Measurements from ENCODE around the gene SRC.

The SRC gene

DNA sequence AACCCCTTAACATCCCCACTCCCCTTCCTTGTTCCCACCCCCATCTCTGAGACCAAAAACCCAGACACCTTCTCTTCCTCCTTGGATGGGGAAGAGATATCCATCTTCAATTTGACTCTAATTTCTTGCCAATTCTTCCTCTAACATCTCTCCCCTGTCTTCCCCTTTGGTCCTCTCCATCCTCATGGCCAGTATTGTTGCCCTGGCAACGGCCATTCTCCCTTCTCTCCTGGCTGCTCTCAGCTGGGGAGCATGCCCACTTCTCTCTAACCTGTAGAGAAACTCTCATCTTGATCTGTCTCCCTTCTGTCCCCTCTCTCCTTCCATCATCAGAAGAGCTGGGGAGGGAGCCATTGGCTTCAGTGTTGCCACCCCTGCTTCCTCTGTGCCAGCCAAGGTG, 86.7 kb downstream of the SRC start:
- ATAC-seq, result no peak
- TF ChIP-seq, protein P1, sequence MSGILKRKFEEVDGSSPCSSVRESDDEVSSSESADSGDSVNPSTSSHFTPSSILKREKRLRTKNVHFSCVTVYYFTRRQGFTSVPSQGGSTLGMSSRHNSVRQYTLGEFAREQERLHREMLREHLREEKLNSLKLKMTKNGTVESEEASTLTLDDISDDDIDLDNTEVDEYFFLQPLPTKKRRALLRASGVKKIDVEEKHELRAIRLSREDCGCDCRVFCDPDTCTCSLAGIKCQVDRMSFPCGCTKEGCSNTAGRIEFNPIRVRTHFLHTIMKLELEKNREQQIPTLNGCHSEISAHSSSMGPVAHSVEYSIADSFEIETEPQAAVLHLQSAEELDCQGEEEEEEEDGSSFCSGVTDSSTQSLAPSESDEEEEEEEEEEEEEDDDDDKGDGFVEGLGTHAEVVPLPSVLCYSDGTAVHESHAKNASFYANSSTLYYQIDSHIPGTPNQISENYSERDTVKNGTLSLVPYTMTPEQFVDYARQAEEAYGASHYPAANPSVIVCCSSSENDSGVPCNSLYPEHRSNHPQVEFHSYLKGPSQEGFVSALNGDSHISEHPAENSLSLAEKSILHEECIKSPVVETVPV (CRISPR knock-in tag; IDR thresholded peaks at IDR 0.05), result no peak
- no peak for TF ChIP-seq ISL1 (CRISPR knock-in tag; IDR thresholded peaks at IDR 0.05)
- no peak for TF ChIP-seq OSR1 (CRISPR knock-in tag; IDR thresholded peaks at IDR 0.05)
- no peak for TF ChIP-seq GLIS3 (CRISPR knock-in tag; IDR thresholded peaks at IDR 0.05)
- TF ChIP-seq ARNTL (CRISPR knock-in tag; IDR thresholded peaks at IDR 0.05; ENCODE audit: borderline replicate concordance, low read depth), result no peak
- TF ChIP-seq ESRRG (CRISPR knock-in tag; IDR thresholded peaks at IDR 0.05), result no peak
- TF ChIP-seq TOX (CRISPR knock-in tag; IDR thresholded peaks at IDR 0.05; ENCODE audit: borderline replicate concordance), result no peak
- no peak for TF ChIP-seq BACH2 (CRISPR knock-in tag; IDR thresholded peaks at IDR 0.05; ENCODE audit: borderline replicate concordance)
- no peak for TF ChIP-seq RARB (CRISPR knock-in tag; IDR thresholded peaks at IDR 0.05)
- no peak for TF ChIP-seq TSHZ2 (CRISPR knock-in tag; IDR thresholded peaks at IDR 0.05)
- TF ChIP-seq ZC3H10 (CRISPR knock-in tag; IDR thresholded peaks at IDR 0.05), result no peak
- TF ChIP-seq ZNF70 (CRISPR knock-in tag; IDR thresholded peaks at IDR 0.05), result no peak
- TF ChIP-seq, protein P2, sequence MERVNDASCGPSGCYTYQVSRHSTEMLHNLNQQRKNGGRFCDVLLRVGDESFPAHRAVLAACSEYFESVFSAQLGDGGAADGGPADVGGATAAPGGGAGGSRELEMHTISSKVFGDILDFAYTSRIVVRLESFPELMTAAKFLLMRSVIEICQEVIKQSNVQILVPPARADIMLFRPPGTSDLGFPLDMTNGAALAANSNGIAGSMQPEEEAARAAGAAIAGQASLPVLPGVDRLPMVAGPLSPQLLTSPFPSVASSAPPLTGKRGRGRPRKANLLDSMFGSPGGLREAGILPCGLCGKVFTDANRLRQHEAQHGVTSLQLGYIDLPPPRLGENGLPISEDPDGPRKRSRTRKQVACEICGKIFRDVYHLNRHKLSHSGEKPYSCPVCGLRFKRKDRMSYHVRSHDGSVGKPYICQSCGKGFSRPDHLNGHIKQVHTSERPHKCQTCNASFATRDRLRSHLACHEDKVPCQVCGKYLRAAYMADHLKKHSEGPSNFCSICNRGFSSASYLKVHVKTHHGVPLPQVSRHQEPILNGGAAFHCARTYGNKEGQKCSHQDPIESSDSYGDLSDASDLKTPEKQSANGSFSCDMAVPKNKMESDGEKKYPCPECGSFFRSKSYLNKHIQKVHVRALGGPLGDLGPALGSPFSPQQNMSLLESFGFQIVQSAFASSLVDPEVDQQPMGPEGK (CRISPR knock-in tag; IDR thresholded peaks at IDR 0.05; ENCODE audit: borderline replicate concordance), result no peak
- TF ChIP-seq SNAI2 (CRISPR knock-in tag; IDR thresholded peaks at IDR 0.05), result no peak
- TF ChIP-seq POU6F1 (CRISPR knock-in tag; IDR thresholded peaks at IDR 0.05; ENCODE audit: borderline replicate concordance, low read depth), result no peak
- no peak for TF ChIP-seq ZFP30 (CRISPR knock-in tag; IDR thresholded peaks at IDR 0.05)
- no peak for TF ChIP-seq PPARA (CRISPR knock-in tag; IDR thresholded peaks at IDR 0.05; ENCODE audit: borderline replicate concordance)

GRCh38 chr20:37435607-37436006, 89.7 kb downstream of the SRC start:
- no peak for ATAC-seq

More at GRCh38 chr20:37435607-37436006, 89.7 kb downstream of the SRC start:
- TF ChIP-seq RARB (CRISPR knock-in tag; IDR thresholded peaks at IDR 0.05), result no peak
- TF ChIP-seq, protein P2 (CRISPR knock-in tag; IDR thresholded peaks at IDR 0.05; ENCODE audit: borderline replicate concordance), result no peak
- TF ChIP-seq, protein P3, sequence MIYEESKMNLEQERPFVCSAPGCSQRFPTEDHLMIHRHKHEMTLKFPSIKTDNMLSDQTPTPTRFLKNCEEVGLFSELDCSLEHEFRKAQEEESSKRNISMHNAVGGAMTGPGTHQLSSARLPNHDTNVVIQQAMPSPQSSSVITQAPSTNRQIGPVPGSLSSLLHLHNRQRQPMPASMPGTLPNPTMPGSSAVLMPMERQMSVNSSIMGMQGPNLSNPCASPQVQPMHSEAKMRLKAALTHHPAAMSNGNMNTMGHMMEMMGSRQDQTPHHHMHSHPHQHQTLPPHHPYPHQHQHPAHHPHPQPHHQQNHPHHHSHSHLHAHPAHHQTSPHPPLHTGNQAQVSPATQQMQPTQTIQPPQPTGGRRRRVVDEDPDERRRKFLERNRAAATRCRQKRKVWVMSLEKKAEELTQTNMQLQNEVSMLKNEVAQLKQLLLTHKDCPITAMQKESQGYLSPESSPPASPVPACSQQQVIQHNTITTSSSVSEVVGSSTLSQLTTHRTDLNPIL (CRISPR knock-in tag; IDR thresholded peaks at IDR 0.05; ENCODE audit: low read depth), result no peak
- TF ChIP-seq PPARA (CRISPR knock-in tag; IDR thresholded peaks at IDR 0.05; ENCODE audit: borderline replicate concordance), result no peak
- no peak for TF ChIP-seq ARNTL (CRISPR knock-in tag; IDR thresholded peaks at IDR 0.05; ENCODE audit: borderline replicate concordance, low read depth)
- no peak for TF ChIP-seq SNAI2 (CRISPR knock-in tag; IDR thresholded peaks at IDR 0.05)
- TF ChIP-seq ZNF565 (CRISPR knock-in tag; conservative IDR thresholded peaks at IDR 0.05; ENCODE audit: low read depth), result no peak
- TF ChIP-seq ZC3H10 (CRISPR knock-in tag; IDR thresholded peaks at IDR 0.05), result no peak
- TF ChIP-seq ZFP3 (CRISPR knock-in tag; IDR thresholded peaks at IDR 0.05), result no peak
- TF ChIP-seq BACH2 (CRISPR knock-in tag; IDR thresholded peaks at IDR 0.05; ENCODE audit: borderline replicate concordance), result no peak
- no peak for TF ChIP-seq GLIS3 (CRISPR knock-in tag; IDR thresholded peaks at IDR 0.05)
- TF ChIP-seq ZNF70 (CRISPR knock-in tag; IDR thresholded peaks at IDR 0.05), result no peak
- no peak for TF ChIP-seq ESRRG (CRISPR knock-in tag; IDR thresholded peaks at IDR 0.05)
- TF ChIP-seq, protein P1 (CRISPR knock-in tag; IDR thresholded peaks at IDR 0.05), result no peak
